Panc1 (cell line): Measurements from ENCODE around the gene APLN. TPM values are rescaled to one million over a fixed set of nuclear protein-coding genes. Genes with fewer than 3 reads are reported as not detected.

Source experiments
- ATAC-seq: fragments of 200-7000 bp; cut with Tn5 transposase; 2 replicates; pipeline ENCODE4 v1.9.1; 2020; ENCODE audit warnings: mild to moderate bottlenecking, moderate library complexity
- BruUV-seq: library from RNA; stranded (reverse); fragments of 400-500 nt; replicated peaks from 2 replicates; lab custom pipeline; 2021; lab: Mats Ljungman, UMichigan
- CTCF ChIA-PET: fragments of 300-600 bp; sonication (Branson Sonifier 250); formaldehyde crosslinking; loops from one replicate; lab custom pipeline; 2022; ENCODE audit warnings: antibody characterized with exemption; lab: Charles Lee
- POLR2A ChIA-PET: fragments of 300-600 bp; sonication (Branson Sonifier 250); formaldehyde crosslinking; loops from one replicate; lab custom pipeline; 2022; ENCODE audit warnings: antibody characterized with exemption; lab: Charles Lee
- DNase-seq: peaks from one replicate; pipeline ENCODE4 v3.0.0-alpha.2; 2010; ENCODE audit warnings: low read depth, low spot score
- H3K27ac ChIP-seq: 2 replicates; pipeline ENCODE4 v1.5.1; 2011; ENCODE audit warnings: mild to moderate bottlenecking, low read length, inconsistent platforms
- H3K27me3 ChIP-seq: fragments of 200-500 bp; sonication (Bioruptor generic); 2 replicates; pipeline ENCODE4 v1.6.0; 2014; ENCODE audit warnings: low read length, inconsistent platforms; ENCODE audit not compliant: control insufficient read depth, insufficient read depth
- H3K36me3 ChIP-seq: fragments of 200-500 bp; sonication (Bioruptor generic); 2 replicates; pipeline ENCODE4 v1.5.1; 2014; ENCODE audit warnings: inconsistent platforms, mild to moderate bottlenecking, low read length, moderate library complexity; ENCODE audit not compliant: control insufficient read depth, insufficient read depth
- H3K4me1 ChIP-seq: 2 replicates; pipeline ENCODE4 v1.5.1; 2011; ENCODE audit warnings: inconsistent platforms, mild to moderate bottlenecking, low read length, moderate library complexity; ENCODE audit not compliant: control insufficient read depth, insufficient read depth
- H3K4me3 ChIP-seq, 2 experiments: 2 replicates each; pipeline ENCODE4 v1.5.1; 2011 to 2012; ENCODE audit warnings: low read depth in 2 of 2, low read length in 2 of 2, mild to moderate bottlenecking in 2 of 2, inconsistent platforms in 1 of 2, moderate library complexity in 1 of 2
- H3K9me3 ChIP-seq: fragments of 200-500 bp; sonication (Bioruptor generic); 2 replicates; pipeline ENCODE4 v1.5.1; 2014; ENCODE audit warnings: low read depth, mild to moderate bottlenecking, inconsistent platforms, low read length, moderate library complexity; ENCODE audit not compliant: control insufficient read depth, insufficient read depth
- CTCF ChIP-seq: fragments of 450-650 bp; IDR thresholded peaks from 2 replicates; pipeline ENCODE4 v1.5.1; 2017; ENCODE audit warnings: mild to moderate bottlenecking
- POLR2AphosphoS5 ChIP-seq: IDR thresholded peaks from 2 replicates; pipeline ENCODE4 v1.6.1; 2012; ENCODE audit warnings: mild to moderate bottlenecking, low read depth, low read length, moderate library complexity
- REST ChIP-seq, 2 experiments: IDR thresholded peaks; 2 replicates each; pipeline ENCODE4 v1.6.1; 2011 to 2012; ENCODE audit warnings: low read depth in 2 of 2, control low read depth in 1 of 2, low read length in 1 of 2, mild to moderate bottlenecking in 1 of 2, moderate library complexity in 1 of 2; ENCODE audit not compliant: insufficient read depth in 1 of 2
- SIN3A ChIP-seq: IDR thresholded peaks from 2 replicates; pipeline ENCODE4 v1.6.1; 2012; ENCODE audit warnings: low read depth, mild to moderate bottlenecking, low read length, moderate library complexity, borderline replicate concordance; ENCODE audit not compliant: insufficient read depth
- TCF7L2 ChIP-seq: IDR thresholded peaks from 2 replicates; pipeline ENCODE4 v1.6.1; 2011; ENCODE audit warnings: mild to moderate bottlenecking, low read depth, low read length, inconsistent platforms
- in situ Hi-C: cut with HindIII; loops from 2 replicates; pipeline ENCODE4 v1.10.0; 2016; ENCODE audit warnings: low sequenced_read_pairs, low pct_unique_long_range_greater_than_20kb
- intact Hi-C: fragments of 100-400 bp; cut with micrococcal nuclease; formaldehyde crosslinking; loops from one replicate; pipeline ENCODE4 v1.10.0; 2022; ENCODE audit not compliant: unreplicated experiment
- total RNA-seq: library from RNA; stranded (reverse); gene quantifications from one replicate; pipeline ENCODE4 v1.2.1, GENCODE V29; 2021; ENCODE audit not compliant: unreplicated experiment

APLN gene
- total RNA-seq, 1 experiment from 2014 or later = 1.1 TPM

GRCh38 chrX:129652565-129653169 lies 2.1 kb downstream of the APLN start:
- ATAC-seq = no peak
- H3K4me3 ChIP-seq = no peak overlapping the region
- no peaks in the 10 kb centered on the region for H3K36me3 ChIP-seq
- no peak for DNase-seq
- no TSS peak for BruUV-seq
- CTCF ChIA-PET = interaction anchor here (0.6 kb wide), 1 partner anchor 167 kb away, joined by 6 read pairs; no protein-coding TSS in a partner anchor
- no peaks in the 10 kb centered on the region for H3K9me3 ChIP-seq
- POLR2A ChIA-PET = no interaction called here
- no peaks in the 10 kb centered on the region for H3K27me3 ChIP-seq
- intact Hi-C loops (loop anchor here (2.0 kb wide), 1 partner anchor 342 kb away; no protein-coding TSS in a partner anchor), in situ Hi-C loops (no loop called here)
- TF ChIP-seq CTCF (no peak), REST (IDR thresholded peaks at IDR 0.05; ENCODE audit: insufficient read depth in 1 of 2, low read depth in 2 of 2, low read length in 1 of 2) (no peak), TCF7L2 (no peak)
- H3K27ac ChIP-seq = no peak overlapping the region
- H3K4me1 ChIP-seq = peaks cover 8% of the 10 kb centered on the region

GRCh38 chrX:129651756-129652564 lies 2.8 kb downstream of the APLN start:
- no peaks in the 10 kb centered on the region for H3K36me3 ChIP-seq
- H3K27me3 ChIP-seq = no peaks in the 10 kb centered on the region
- intact Hi-C loops = loop anchor here (2.0 kb wide), 1 partner anchor 343 kb away; no protein-coding TSS in a partner anchor
- no TSS peak for BruUV-seq
- ATAC-seq = no peak
- DNase-seq = no peak
- H3K4me1 ChIP-seq = peaks cover 8% of the 10 kb centered on the region
- in situ Hi-C loops = no loop called here
- no peak for TF ChIP-seq POLR2AphosphoS5
- no peak for TF ChIP-seq CTCF
- no peak for TF ChIP-seq TCF7L2
- TF ChIP-seq SIN3A = no peak
- TF ChIP-seq REST (IDR thresholded peaks at IDR 0.05; ENCODE audit: insufficient read depth in 1 of 2, low read depth in 2 of 2, low read length in 1 of 2) = no peak
- ChIA-PET CTCF (no interaction called here), POLR2A (no interaction called here)
- no peak overlapping the region for H3K27ac ChIP-seq
- H3K9me3 ChIP-seq = no peaks in the 10 kb centered on the region
- no peak overlapping the region for H3K4me3 ChIP-seq
